NB4 (cell line): Measurements from ENCODE around the gene PURB.
"Not testable (repeated sequence)": the region's sequence is repeated elsewhere in the genome, so short reads cannot be mapped to it uniquely, and the experiment has no call there.

ENCODE experiments used
- DNase-seq: peaks from one replicate; pipeline ENCODE4 v3.0.0; 2010; ENCODE audit warnings: low read depth
- H3K4me3 ChIP-seq: one replicate; pipeline ENCODE4 v1.5.1; 2011; ENCODE audit warnings: mild to moderate bottlenecking, low read depth, low read length, moderate library complexity
- CTCF ChIP-seq: IDR thresholded peaks from one replicate; pipeline ENCODE4 v1.5.1; 2012; ENCODE audit warnings: low read depth, low read length
- MYC ChIP-seq: IDR thresholded peaks from 2 replicates; pipeline ENCODE4 v1.6.1; 2011; ENCODE audit warnings: low read depth, low read length
- POLR2A ChIP-seq: IDR thresholded peaks from 2 replicates; pipeline ENCODE4 v1.6.1; 2011; ENCODE audit warnings: mild to moderate bottlenecking; ENCODE audit not compliant: insufficient read length; ENCODE audit errors: extremely low read depth
- TF ChIP-seq, protein P1 (sequence below): IDR thresholded peaks from 2 replicates; pipeline ENCODE4 v1.6.1; 2011; ENCODE audit warnings: low read depth, low read length

The PURB gene

DNA sequence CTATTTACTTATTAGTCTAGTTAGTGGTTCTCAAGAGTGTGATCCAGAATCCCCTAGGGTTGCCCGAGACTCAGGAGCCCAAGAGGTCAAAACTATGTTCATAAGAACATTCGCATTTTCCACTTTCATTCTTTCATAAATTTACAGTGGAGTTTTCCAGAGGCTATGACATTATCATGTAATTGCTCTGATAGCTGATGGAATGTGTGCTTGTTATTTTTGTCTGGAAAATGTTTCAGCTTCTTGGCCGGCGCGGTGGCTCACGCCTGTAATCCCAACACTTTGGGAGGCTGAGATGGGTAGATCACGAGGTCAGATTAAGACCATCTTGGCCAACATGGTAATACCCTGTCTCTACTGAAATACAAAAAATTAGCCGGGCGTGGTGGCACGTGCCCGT is 10.1 kb downstream of the PURB start:
- no peak for DNase-seq
- TF ChIP-seq POLR2A (no peak), MYC (no peak), CTCF (no peak)
- TF ChIP-seq, protein P1, sequence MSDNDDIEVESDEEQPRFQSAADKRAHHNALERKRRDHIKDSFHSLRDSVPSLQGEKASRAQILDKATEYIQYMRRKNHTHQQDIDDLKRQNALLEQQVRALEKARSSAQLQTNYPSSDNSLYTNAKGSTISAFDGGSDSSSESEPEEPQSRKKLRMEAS, result no peak

DNA sequence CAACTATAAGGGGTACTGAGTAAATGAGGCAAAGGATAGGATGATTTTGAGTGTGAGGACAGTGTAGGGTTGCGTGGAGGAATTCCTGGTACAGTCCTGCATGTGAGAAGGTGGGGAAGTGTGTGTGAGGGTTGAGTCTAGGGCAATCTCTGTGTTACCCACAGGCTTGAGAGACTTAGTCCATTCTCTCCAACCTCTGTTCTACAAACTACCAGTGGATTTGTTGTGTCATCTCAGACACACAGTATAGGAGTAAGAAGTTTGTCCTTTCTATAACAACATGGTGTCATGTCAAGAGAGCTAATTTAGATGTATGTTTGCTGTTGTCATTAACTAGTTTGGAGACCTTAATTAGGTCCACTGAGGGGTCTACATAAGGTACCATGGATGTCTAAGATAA is 12.5 kb downstream of the PURB start:
- no peak for DNase-seq
- no peak overlapping the region for H3K4me3 ChIP-seq
- no peak for TF ChIP-seq MYC
- TF ChIP-seq, protein P1, result no peak
- no peak for TF ChIP-seq CTCF
- TF ChIP-seq POLR2A, result no peak

More for the DNA sequence above, 10.1 kb downstream of the PURB start:
- H3K4me3 ChIP-seq, result no peak overlapping the region

DNA sequence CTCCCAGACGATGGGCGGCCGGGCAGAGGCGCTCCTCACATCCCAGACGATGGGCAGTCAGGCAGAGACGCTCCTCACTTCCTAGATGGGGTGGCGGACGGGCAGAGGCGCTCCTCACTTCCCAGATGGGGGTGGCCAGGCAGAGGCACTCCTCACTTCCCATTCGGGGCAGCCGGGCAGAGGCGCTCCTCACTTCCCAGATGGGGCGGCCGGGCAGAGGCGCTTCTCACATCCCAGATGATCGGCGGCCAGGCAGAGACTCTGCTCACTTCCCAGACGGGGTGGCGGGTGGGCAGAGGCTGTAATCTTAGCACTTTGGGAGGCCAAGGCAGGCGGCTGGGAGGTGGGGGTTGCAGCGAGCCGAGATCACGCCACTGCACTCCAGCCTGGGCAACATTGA is 13.4 kb downstream of the PURB start:
- H3K4me3 ChIP-seq, DNase-seq: not testable (repeated sequence)

DNA sequence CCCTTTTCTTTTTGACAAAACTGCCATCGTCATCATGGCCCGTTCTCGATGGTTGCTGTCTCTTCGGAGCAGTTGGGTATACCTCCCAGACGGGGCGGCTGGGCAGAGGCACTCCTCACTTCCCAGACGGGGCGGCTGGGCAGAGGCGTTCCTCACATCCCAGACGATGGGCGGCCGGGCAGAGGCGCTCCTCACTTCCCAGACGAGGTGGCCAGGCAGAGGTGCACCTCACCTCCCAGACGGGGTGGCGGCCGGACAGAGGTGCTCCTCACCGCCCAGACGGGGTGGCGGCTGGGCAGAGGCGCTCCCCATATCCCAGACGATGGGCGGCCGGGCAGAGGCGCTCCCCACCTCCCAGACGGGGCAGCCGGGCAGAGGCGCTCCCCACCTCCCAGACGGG is 14.6 kb downstream of the PURB start:
- not testable (repeated sequence) for DNase-seq

DNA sequence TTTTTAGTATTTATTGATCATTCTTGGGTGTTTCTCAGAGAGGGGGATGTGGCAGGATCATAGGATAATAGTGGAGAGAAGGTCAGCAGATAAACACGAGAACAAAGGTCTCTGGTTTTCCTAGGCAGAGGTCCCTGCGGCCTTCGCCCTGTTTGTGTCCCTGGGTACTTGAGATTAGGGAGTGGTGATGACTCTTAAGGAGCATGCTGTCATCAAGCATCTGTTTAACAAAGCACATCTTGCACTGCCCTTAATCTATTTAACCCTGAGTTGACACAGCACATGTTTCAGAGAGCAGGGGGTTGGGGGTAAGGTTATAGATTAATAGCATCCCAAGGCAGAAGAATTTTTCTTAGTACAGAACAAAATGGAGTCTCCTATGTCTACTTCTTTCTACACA is 15.0 kb downstream of the PURB start:
- H3K4me3 ChIP-seq, DNase-seq: not testable (repeated sequence)

More for the DNA sequence above, 14.6 kb downstream of the PURB start:
- not testable (repeated sequence) for H3K4me3 ChIP-seq

DNA sequence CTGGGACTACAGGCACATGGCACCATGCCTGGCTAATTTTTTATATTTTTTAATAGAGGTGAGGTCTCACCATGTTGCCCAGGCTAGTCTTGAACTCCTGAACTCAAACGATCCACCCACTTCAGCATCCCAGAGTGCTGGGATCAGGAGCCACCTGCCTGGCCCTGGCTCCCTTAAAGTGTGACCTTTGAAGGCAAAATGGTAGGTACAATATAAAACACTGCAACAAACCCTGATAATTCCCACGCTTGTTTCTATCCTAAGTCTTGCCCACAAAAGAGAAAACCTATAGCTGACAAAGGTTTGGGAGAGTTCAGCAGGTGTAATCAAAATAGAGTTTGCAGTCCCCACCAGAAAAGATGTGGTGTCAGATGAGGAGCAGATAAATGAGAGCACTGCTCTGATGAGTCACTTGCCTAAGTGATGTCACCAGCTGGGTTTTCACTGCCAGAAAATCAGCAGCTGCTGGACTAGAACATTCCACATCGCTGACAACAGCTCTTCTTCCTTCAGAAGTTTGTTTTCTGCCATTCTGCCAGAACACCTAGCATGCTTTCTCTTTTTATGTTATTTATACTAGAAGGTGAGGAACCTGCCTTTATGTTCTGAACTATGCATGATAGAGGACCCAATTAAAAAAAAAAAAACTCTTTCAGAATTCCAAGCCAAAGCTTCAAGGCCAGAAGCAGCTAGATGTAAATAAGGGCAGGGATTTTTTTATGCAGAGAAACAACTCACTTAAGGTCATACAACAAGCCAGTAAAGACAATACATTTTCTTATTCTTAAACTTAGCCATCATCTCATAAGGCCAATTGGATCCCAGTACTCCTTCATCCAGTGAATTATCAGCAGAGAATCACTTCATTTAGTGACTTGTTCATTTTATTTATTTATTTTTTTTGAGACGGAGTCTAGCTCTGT is 18.0 kb downstream of the PURB start:
- no peak overlapping the region for H3K4me3 ChIP-seq
- DNase-seq, result peak; percentile 33
- TF ChIP-seq MYC, result no peak
- TF ChIP-seq, protein P1, result no peak
- no peak for TF ChIP-seq CTCF
- no peak for TF ChIP-seq POLR2A

DNA sequence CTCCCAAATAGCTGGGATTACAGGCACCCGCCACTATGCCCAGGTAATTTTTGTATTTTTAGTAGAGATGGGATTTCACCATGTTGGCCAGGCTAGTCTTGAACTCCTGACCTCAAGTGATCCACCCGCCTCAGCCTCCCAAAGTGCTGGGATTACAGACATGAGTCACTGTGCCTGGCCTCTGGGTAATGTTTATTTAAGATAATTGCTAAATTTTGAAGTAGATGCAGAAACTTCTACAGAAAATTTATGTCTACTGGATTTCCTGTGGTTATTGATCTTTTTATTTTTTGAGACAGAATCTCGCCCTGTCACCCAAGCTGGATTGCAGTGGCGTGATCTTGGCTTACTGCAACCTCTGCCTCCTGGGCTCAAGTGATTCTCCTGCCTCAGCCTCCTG is 23.4 kb downstream of the PURB start:
- not testable (repeated sequence) for H3K4me3 ChIP-seq, DNase-seq

GRCh38 chr7:44858161-44858560 is 27.2 kb downstream of the PURB start:
- no peak overlapping the region for H3K4me3 ChIP-seq
- no peak for DNase-seq
- TF ChIP-seq POLR2A (no peak), CTCF (no peak), MYC (no peak)
- TF ChIP-seq, protein P1, result no peak
